Middle frontal gyrus (tissue), 1 donor: ENCODE data around the gene CST3.

Source experiments
- DNase-seq: peaks from one replicate; pipeline ENCODE4 v3.0.0-alpha.2; 2015; ENCODE audit warnings: low spot score; ENCODE audit errors: extremely low spot score

Gene CST3

DNA sequence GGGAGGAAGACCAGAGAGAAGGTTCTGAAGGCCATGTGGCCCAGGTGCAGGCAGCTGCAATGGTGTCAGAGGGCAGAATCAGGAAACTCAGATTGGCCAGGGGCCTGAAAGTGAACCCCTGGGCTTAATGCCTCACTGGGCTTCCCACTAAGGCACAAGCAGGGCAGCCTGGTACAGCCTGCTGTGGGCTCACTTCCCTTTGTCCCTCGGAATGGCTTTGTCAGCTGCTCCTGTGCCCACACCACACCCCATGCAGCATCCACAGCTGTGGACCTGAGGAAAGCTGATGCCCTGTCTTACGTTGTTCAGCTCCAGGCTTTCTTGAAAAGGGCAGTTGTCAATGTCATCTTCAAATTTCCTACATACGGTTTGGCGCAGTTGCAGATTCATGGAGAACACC is 34.4 kb downstream of the CST3 start:
- no peak for DNase-seq

DNA sequence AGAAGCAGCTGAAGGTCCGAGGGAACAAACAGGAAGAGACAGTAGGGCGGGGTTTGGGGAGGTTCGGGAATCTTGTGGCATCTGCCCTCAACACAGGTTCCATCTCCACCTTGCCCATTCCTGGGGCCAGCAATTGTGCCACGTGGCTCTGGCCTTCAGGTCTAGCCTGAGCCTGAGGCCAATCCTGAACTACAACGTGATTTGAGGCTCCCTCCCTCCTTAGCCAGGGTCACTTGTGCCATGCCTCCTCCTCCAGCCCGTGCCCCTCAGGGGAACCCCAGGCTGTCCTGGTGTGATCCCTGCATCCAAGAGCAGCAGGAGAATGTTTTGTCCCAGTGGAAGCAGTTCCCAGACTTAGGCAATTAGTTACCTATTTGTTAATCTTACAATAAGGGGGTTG is 35.1 kb downstream of the CST3 start:
- DNase-seq, result no peak

DNA sequence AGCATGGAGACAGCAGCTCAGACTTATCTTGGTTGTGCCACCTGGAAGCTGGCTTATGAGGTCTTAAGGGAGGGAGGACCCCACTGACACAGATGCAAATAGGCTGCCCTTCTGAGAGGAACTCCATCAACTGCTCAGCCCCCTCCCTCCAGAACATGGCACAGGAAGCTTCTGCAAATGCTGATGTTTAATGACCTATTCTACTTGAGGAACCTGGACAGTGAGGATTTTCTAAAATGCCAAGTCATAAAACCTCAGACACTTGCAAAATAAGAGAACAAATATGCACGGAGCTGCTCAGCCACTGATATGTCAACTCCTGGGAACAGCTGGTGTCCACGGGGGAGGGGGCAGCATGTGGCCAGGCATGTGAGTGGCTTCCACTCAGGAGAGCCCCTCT is 35.5 kb downstream of the CST3 start:
- no peak for DNase-seq

DNA sequence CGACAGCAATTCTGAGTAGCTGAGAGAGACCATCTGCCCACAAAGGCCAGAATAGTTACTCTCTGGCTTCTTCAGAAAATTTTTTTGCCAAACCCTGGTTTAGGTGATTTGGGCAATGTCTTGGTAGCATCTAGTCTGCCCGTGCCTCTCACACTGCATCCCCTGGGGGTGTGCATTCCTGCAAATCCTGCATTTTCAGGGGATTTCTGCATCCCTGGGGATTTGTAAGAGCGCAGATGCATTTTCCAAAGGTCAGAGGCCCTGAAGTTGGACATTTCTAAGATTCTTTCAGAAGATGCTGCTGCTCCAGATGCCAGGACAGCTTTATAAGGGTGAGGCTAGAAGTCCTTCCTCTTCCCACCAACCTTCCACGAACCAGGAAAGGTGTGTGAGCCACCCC is 36.0 kb downstream of the CST3 start:
- no peak for DNase-seq

DNA sequence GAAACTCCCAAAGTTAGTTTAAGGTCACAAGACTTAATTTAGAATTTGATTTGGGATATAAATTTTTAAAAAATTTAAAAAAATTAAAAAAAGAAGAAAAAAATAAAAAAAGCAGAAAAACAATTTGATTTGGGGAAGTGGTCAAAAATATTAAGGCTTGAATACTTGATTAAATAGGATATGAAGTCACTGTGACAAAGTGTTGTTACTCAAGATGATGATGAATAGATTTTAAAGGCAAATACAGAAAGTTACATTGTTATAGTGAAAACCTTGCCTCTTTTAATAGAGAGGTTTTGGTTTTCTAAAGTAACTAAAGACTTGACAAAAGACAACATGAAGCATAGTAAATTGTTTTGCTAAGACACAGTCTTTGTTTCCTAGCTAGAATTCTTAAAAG is 39.3 kb downstream of the CST3 start:
- DNase-seq, result no peak

DNA sequence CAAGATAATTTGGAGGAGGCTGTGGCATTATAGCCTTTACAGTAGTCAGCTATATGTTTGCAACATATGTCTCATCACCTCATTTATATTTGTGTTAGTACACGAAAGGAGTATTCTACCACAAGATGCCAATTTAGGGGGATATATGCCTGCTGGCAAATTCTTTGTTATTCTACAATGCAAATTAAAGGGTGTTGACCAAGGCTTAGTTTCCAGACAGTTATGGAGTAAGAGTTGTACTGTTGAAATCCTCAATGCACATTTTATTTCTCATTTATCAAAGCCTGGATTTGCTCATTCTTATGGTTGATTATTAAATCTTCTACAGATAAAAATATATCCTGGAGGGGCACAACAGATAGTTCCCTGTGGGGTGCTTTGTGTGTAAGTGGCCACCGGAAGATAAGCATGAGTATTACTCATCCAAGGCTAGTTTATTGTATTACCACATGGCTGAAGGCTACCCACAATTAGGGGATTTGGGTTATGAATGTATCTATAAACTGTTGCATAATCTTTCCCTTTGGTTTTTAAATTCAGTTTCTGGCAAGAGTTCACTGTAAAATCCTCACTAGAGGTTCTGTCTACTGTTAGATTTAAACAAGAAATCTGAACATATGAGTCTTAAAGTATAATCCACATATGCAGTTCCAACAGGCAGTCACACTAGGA is 41.0 kb downstream of the CST3 start:
- no peak for DNase-seq

DNA sequence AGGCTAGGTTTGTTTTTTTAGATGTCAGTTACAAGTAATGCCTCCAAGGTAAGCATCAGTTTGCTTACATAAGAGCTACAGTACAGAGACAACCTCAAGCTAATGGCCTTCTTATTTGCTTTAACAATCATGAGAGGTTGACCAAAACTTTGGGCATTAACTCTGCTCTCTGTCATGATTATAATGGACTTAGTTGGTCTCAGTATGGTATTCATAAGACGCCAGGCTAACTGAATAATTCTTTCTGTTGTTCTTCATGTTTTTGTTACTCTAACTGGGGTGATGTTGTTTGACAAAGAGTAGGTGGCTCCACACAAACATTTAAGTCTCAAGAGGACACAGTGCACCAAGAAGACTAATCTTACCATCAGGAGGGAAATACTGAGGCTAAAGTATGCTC is 41.8 kb downstream of the CST3 start:
- DNase-seq, result no peak

DNA sequence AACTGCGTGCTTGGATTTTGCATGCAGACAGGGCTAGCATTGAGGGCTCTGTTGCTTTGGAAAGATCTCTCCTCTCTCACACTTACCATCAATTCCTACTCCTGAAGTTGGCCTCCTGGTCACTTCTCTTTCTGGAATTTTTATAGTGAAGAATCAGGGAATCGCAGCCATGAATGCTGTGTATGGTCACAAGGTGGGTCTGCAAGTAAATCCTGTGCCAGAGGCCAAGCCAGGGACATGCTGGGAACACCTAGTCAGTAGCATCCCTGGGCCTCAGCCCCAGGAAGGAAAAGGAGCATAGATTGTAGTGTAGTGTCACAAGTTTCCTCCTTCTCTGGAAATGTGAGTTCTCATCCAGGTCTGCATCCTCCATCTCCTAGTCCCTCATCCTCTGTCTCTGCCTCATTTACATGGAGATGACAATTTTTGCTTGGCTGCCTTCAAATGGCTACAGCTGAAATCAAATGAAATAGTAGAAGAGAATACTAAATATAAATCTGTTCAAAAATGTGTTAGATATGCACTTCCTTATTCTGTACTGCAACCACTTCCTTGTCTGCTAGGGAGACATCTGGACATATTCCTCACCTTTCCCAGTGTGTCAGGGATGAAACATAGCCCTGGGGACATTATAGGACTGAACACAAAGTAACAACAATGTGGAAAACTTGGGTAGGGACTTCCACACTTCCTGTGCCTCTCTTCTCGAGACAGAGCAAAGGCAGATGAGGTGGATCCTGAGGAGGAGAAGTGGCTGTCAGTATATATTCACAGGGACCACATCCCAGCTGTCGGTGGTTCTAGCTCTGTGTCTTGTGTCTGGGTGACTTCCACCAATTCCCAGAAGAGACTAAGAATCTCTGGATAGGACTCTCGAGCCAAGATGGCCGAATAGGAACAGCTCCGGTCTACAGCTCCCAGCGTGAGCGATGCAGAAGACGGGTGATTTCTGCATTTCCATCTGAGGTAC is 49.0 kb downstream of the CST3 start:
- no peak for DNase-seq

DNA sequence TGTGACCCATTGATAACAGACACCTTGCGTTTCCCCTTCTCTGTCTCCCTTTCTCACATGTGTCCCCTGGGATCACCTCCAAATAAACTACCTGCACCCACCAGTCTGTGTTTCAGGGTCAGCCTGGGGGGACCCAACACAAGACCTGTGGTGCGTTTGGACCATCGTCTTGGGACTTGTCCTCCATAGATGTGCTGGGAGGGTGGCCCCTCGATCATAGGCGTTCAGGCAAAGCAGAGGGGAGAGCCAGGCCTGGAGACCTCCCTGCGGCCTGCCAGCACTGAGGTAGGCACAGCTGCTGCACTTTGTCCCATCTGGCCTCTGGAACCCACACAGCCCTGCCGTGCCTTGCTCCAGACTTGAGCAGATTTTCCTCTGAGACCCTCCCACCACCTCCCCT is 50.1 kb downstream of the CST3 start:
- DNase-seq, result no peak

DNA sequence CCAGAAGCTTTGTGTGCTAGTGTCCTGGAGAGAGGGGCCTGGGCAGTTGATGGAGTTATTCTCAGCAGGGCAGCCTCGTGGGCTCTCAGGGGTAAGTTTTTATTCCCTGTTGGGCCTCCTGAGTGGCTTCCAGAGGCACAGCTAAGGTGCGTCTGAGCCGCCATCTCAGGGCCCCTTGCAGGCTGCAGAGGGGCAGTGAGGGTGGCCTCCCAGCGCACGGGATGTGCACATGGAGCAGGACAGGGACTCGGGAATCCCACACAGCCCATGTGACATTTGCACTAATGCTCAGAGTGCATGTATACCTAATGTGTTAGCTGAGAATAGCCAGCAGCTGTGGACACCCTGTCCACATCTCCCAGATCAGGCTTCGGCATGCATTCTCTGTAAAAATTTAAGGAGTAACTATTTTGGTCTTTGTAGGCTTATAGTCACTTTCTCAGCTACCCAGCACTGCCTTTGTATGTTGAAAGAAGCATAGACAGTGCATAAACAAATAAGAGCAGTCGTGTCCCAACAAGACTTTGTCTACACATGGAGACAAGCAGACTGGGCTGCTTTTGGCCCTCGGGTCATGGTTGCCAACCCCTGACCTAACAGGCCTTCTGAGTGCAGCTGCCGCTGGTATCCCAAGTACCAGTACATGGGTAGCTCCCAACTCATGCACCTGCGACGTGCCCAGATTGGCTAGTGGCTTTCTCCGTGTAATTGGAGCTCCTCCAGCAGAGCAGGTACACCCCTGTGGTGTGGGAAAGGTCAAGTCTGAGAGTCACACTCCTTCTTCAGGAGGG is 50.8 kb downstream of the CST3 start:
- DNase-seq, result no peak

DNA sequence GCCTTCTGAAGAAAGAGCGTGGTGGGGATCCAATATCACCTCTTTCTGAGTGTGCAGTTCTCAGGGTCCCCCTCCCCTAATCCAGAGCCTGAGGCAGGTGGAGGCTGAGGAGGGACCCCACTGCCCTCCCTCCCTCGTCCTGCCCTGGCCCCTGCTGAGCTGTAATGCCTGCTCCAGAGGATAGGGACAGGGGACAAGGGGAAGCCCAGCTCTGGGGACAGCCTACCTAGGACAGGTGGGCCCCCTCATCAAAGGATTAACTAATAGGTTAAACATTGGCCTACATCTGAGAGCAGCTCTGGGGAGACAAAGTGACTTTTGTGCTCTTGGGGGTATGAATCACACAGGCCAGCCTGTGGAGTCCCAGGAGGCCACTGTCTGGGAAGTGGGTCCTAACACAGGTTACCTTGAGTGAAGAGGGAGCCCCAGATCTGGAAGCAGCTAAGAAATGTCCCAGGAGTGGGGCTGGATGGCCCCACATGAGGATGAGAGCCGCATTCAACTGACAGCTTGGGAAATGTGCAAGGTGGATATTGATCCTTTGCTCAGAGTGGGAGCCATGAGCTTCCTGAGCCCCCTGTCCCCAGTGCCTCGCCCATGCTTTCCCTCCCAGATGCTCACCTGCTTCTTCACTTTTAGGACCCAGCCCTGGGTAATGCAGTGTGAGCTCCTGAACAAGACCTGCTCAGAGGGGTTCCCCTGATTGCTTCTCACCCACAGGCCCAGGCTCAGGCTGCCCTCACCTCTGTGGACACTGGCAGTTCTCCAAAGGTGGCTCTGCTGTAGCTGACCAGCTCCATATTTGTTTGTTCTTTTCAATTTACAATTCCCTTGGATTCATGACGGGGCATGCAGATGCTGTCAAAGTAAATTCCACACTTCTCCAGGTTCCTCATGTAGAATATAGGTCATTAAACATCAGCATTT is 51.7 kb downstream of the CST3 start:
- DNase-seq, result no peak

DNA sequence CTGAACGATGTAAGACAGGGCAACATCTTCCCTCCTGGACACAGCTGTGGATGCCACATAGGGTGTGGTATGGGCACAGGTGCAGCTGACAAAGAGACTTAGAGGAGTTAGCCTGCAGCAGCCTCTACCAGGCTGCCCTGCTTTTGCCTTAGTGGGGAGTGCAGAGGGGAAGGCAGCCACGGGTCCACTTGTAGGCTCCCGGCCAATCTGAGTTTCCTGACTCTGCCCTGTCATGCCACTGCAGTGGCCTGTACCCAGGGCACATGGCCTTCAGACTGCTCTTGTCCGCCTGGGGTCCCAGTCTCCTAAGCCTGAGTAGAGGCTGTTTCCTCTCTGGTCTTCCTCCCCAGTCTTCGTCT is 52.3 kb downstream of the CST3 start:
- no peak for DNase-seq

DNA sequence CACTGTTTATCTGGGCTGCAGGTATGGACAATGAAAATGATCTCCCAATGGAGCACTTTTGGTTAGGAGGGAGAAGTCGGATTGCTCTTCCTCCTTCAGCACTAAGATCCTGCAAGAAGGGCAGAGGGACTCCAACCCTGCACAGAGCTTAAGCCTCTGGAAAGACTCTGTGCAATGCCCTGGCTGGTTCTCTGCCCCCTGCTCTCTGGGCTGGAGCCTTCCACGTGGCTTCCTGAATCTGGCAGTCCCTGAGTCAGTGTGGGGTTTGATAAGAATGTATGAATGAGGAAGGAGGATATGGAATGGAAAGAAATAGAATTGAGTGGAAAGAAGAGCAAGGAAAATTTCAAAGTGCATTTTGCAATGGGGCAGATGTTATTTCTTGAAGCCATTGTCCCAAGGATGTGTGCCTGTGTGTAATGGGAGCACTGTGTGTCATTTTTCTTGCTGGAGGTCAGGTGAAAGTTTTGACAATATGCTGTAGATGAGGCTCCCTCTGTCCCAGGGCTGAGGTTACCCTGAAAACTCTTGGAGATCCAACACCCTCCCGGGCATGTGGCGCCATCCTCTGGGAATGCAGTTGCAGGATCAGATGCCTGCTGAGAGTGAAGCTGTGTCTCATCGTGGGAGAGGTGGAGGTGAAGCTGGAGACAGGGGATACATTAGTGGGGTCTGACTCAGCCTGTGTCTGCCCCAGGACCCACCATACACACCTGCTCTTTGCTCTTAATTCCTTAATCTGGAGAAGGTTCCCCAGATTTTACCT is 53.1 kb downstream of the CST3 start:
- no peak for DNase-seq
